A549 (cell line): ENCODE results near the gene PCDH11X.
"Not testable (repeated sequence)": the region's sequence is repeated elsewhere in the genome, so short reads cannot be mapped to it uniquely, and the experiment has no call there.

Experiments
- CBX2 ChIP-seq: fragments of 200-600 bp; sonication (generic); IDR thresholded peaks from 2 replicates; pipeline ENCODE4 v1.6.1; 2016; ENCODE audit warnings: low read depth, mild to moderate bottlenecking, borderline replicate concordance
- CBX8 ChIP-seq: fragments of 200-600 bp; sonication (generic); IDR thresholded peaks from 2 replicates; pipeline ENCODE4 v1.6.1; 2016
- EP300 ChIP-seq, 2 experiments: fragments of >200 bp; sonication (Bioruptor Twin); formaldehyde crosslinking; IDR thresholded peaks; 2 replicates in 1 of 2; 3 replicates in 1 of 2; pipeline ENCODE4 v1.6.1; 2016 to 2017
- HMGXB4 ChIP-seq: fragments of 250-450 bp; sonication (Bioruptor Pico); IDR thresholded peaks from 2 replicates; pipeline ENCODE4 v1.5.0; 2021; ENCODE audit warnings: mild to moderate bottlenecking, moderate library complexity, borderline replicate concordance
- MAX ChIP-seq: IDR thresholded peaks from 2 replicates; pipeline ENCODE4 v1.6.1; 2012
- NPAS2 ChIP-seq: fragments of 250-450 bp; sonication (Bioruptor Pico); IDR thresholded peaks from 2 replicates; pipeline ENCODE4 v1.8.0; 2022; ENCODE audit warnings: mild to moderate bottlenecking, moderate library complexity, borderline replicate concordance
- POLR2A ChIP-seq: IDR thresholded peaks from 2 replicates; pipeline ENCODE4 v1.6.1; 2012; ENCODE audit warnings: mild to moderate bottlenecking, low read length
- RAD21 ChIP-seq, 2 experiments: fragments of >200 bp in 1 of 2; sonication (Bioruptor Twin) in 1 of 2; formaldehyde crosslinking in 1 of 2; IDR thresholded peaks in 1 of 2; conservative IDR thresholded peaks in 1 of 2; 2 replicates in 1 of 2; 3 replicates in 1 of 2; pipeline ENCODE4 v1.6.1; 2012 to 2018; ENCODE audit warnings: inconsistent platforms in 1 of 2
- RCOR1 ChIP-seq: fragments of 150-350 bp; IDR thresholded peaks from 2 replicates; pipeline ENCODE4 v1.6.1; 2014; ENCODE audit warnings: antibody characterized with exemption, low read length, low read depth
- SREBF2 ChIP-seq: fragments of 450-650 bp; IDR thresholded peaks from 2 replicates; pipeline ENCODE4 v1.6.1; 2014; ENCODE audit warnings: mild to moderate bottlenecking, moderate library complexity
- ZC3H11A ChIP-seq: fragments of 450-650 bp; IDR thresholded peaks from 2 replicates; pipeline ENCODE4 v1.6.1; 2014; ENCODE audit warnings: antibody characterized with exemption, mild to moderate bottlenecking
- ZSCAN20 ChIP-seq: fragments of 250-450 bp; sonication (Bioruptor Pico); IDR thresholded peaks from 2 replicates; pipeline ENCODE4 v1.8.0; 2022; ENCODE audit warnings: mild to moderate bottlenecking, moderate library complexity
- TF ChIP-seq, protein P1 (sequence below): fragments of >200 bp; sonication (Bioruptor Twin); formaldehyde crosslinking; IDR thresholded peaks from 3 replicates; pipeline ENCODE4 v1.5.1; 2016

GRCh38 chrX:91817537-91817936, 38.4 kb downstream of the PCDH11X start:
- TF ChIP-seq EP300 (IDR thresholded peaks at IDR 0.05); POLR2A; HMGXB4 (CRISPR knock-in tag); MAX; ZC3H11A; RCOR1; ZSCAN20 (CRISPR knock-in tag); CBX8; SREBF2; RAD21 (conservative IDR thresholded peaks at IDR 0.05 in 1 of 2, IDR thresholded peaks at IDR 0.05 in 1 of 2); CBX2; NPAS2 (CRISPR knock-in tag): not testable (repeated sequence)
- TF ChIP-seq, protein P1, sequence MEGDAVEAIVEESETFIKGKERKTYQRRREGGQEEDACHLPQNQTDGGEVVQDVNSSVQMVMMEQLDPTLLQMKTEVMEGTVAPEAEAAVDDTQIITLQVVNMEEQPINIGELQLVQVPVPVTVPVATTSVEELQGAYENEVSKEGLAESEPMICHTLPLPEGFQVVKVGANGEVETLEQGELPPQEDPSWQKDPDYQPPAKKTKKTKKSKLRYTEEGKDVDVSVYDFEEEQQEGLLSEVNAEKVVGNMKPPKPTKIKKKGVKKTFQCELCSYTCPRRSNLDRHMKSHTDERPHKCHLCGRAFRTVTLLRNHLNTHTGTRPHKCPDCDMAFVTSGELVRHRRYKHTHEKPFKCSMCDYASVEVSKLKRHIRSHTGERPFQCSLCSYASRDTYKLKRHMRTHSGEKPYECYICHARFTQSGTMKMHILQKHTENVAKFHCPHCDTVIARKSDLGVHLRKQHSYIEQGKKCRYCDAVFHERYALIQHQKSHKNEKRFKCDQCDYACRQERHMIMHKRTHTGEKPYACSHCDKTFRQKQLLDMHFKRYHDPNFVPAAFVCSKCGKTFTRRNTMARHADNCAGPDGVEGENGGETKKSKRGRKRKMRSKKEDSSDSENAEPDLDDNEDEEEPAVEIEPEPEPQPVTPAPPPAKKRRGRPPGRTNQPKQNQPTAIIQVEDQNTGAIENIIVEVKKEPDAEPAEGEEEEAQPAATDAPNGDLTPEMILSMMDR: not testable (repeated sequence)
